Effector memory CD4-positive, alpha-beta T cell (primary cell): Measurements from ENCODE around the gene SAMSN1.

Experiments
- DNase-seq, 3 donors: peaks; one replicate each; pipeline ENCODE4 v3.0.0-alpha.2; 2020
- H3K27ac ChIP-seq: 2 replicates; pipeline ENCODE4 v1.7.0; 2013; ENCODE audit warnings: mild to moderate bottlenecking, low read length, moderate library complexity; ENCODE audit not compliant: insufficient read depth, poor library complexity, severe bottlenecking
- H3K27me3 ChIP-seq: replicated peaks from 2 replicates; pipeline ENCODE4 v1.7.0; 2013; ENCODE audit warnings: mild to moderate bottlenecking, low read length; ENCODE audit not compliant: insufficient read depth, control insufficient read depth, poor library complexity, severe bottlenecking
- H3K36me3 ChIP-seq: 2 replicates; pipeline ENCODE4 v1.7.0; 2013; ENCODE audit warnings: mild to moderate bottlenecking, low read length, moderate library complexity; ENCODE audit not compliant: control insufficient read depth, insufficient read depth
- H3K4me1 ChIP-seq: 2 replicates; pipeline ENCODE4 v1.7.0; 2013; ENCODE audit warnings: low read length, mild to moderate bottlenecking; ENCODE audit not compliant: control insufficient read depth, insufficient read depth, poor library complexity, severe bottlenecking
- H3K4me3 ChIP-seq: 2 replicates; pipeline ENCODE4 v1.7.0; 2013; ENCODE audit warnings: low read length, low read depth, mild to moderate bottlenecking; ENCODE audit not compliant: insufficient read depth, poor library complexity, severe bottlenecking
- H3K9me3 ChIP-seq: 2 replicates; pipeline ENCODE4 v1.7.0; 2013; ENCODE audit warnings: mild to moderate bottlenecking, low read length, moderate library complexity; ENCODE audit not compliant: control insufficient read depth
- total RNA-seq, 3 donors: gene quantifications; one replicate each; lab custom pipeline; 2026; lab: John Stamatoyannopoulos, UW

Gene SAMSN1
- 83.3 to 153 (median 85.5) reads per million in 3 donors for total RNA-seq

GRCh38 chr21:14545906-14546480 lies at the start of gene SAMSN1:
SAMSN1 (minus strand) TSS chr21:14546315; CDS start chr21:14546261, 54 bp downstream.
- Histone ChIP-seq H3K36me3 (no peaks in the 10 kb centered on the region), H3K27ac (peak within 1 kb of the TSS; percentile 79), H3K4me3 (peak within 1 kb of the TSS; percentile 67), H3K4me1 (peaks cover 15% of the 10 kb centered on the region), H3K27me3 (no peaks in the 10 kb centered on the region), H3K9me3 (no peaks in the 10 kb centered on the region)
- DNase-seq: peak; percentile 46 to 70 (median 64)

GRCh38 chr21:14595449-14595848 lies 49.3 kb upstream of the SAMSN1 start:
- Histone ChIP-seq H3K4me3 (no peak overlapping the region), H3K27me3 (no peaks in the 10 kb centered on the region), H3K9me3 (no peaks in the 10 kb centered on the region), H3K36me3 (no peaks in the 10 kb centered on the region), H3K4me1 (peaks cover 7% of the 10 kb centered on the region), H3K27ac (no peak overlapping the region)
- no peak for DNase-seq

GRCh38 chr21:14594967-14595366 lies 48.9 kb upstream of the SAMSN1 start:
- Histone ChIP-seq H3K4me1 (peaks cover 6% of the 10 kb centered on the region), H3K36me3 (no peaks in the 10 kb centered on the region), H3K27ac (no peak overlapping the region), H3K27me3 (no peaks in the 10 kb centered on the region), H3K9me3 (no peaks in the 10 kb centered on the region), H3K4me3 (no peak overlapping the region)
- DNase-seq: no peak

GRCh38 chr21:14593230-14593629 lies 47.1 kb upstream of the SAMSN1 start:
- H3K36me3 ChIP-seq: no peaks in the 10 kb centered on the region
- H3K27ac ChIP-seq: no peak overlapping the region
- no peaks in the 10 kb centered on the region for H3K27me3 ChIP-seq
- H3K4me3 ChIP-seq: no peak overlapping the region
- H3K4me1 ChIP-seq: peaks cover 6% of the 10 kb centered on the region
- no peaks in the 10 kb centered on the region for H3K9me3 ChIP-seq
- no peak for DNase-seq

GRCh38 chr21:14592296-14593000 lies 46.3 kb upstream of the SAMSN1 start:
- H3K4me3 ChIP-seq: no peak overlapping the region
- no peaks in the 10 kb centered on the region for H3K9me3 ChIP-seq
- no peak for DNase-seq
- H3K4me1 ChIP-seq: peaks cover 6% of the 10 kb centered on the region
- no peaks in the 10 kb centered on the region for H3K27me3 ChIP-seq
- H3K27ac ChIP-seq: no peak overlapping the region
- H3K36me3 ChIP-seq: no peaks in the 10 kb centered on the region

GRCh38 chr21:14591882-14592281 lies 45.8 kb upstream of the SAMSN1 start:
- Histone ChIP-seq H3K27ac (no peak overlapping the region), H3K27me3 (no peaks in the 10 kb centered on the region), H3K9me3 (no peaks in the 10 kb centered on the region), H3K36me3 (no peaks in the 10 kb centered on the region), H3K4me3 (no peak overlapping the region), H3K4me1 (peaks cover 6% of the 10 kb centered on the region)
- DNase-seq: no peak

GRCh38 chr21:14591377-14591776 lies 45.3 kb upstream of the SAMSN1 start:
- Histone ChIP-seq H3K4me1 (peaks cover 6% of the 10 kb centered on the region), H3K9me3 (no peaks in the 10 kb centered on the region), H3K27me3 (no peaks in the 10 kb centered on the region), H3K36me3 (no peaks in the 10 kb centered on the region), H3K27ac (no peak overlapping the region), H3K4me3 (no peak overlapping the region)
- DNase-seq: no peak

- no peaks in the 10 kb centered on the region for H3K9me3 ChIP-seq
- H3K4me3 ChIP-seq: no peak overlapping the region
- no peak for DNase-seq
- no peaks in the 10 kb centered on the region for H3K27me3 ChIP-seq
- peaks cover 6% of the 10 kb centered on the region for H3K4me1 ChIP-seq
- no peaks in the 10 kb centered on the region for H3K36me3 ChIP-seq
- H3K27ac ChIP-seq: no peak overlapping the region
These were observed 43.9 kb upstream of the SAMSN1 start for GRCh38 chr21:14589855-14590563.

GRCh38 chr21:14587266-14587665 lies 41.2 kb upstream of the SAMSN1 start:
- Histone ChIP-seq H3K4me3 (no peak overlapping the region), H3K36me3 (no peaks in the 10 kb centered on the region), H3K4me1 (peaks cover 4% of the 10 kb centered on the region), H3K27ac (no peak overlapping the region), H3K27me3 (no peaks in the 10 kb centered on the region), H3K9me3 (no peaks in the 10 kb centered on the region)
- DNase-seq: no peak

- no peak for DNase-seq
- H3K4me1 ChIP-seq: no peaks in the 10 kb centered on the region
- no peak overlapping the region for H3K27ac ChIP-seq
- no peak overlapping the region for H3K4me3 ChIP-seq
- no peaks in the 10 kb centered on the region for H3K36me3 ChIP-seq
- H3K27me3 ChIP-seq: no peaks in the 10 kb centered on the region
- H3K9me3 ChIP-seq: no peaks in the 10 kb centered on the region
These were observed 39.0 kb upstream of the SAMSN1 start for GRCh38 chr21:14585122-14585521.
